Gastroesophageal sphincter (tissue), 4 donors: ENCODE results near the gene CNTN5. TPM values are rescaled to one million over a fixed set of nuclear protein-coding genes. Genes with fewer than 3 reads are reported as not detected.

Source experiments
- ATAC-seq: fragments of 150-250 bp; one replicate; pipeline ENCODE4 v1.9.1; 2016; ENCODE audit warnings: mild to moderate bottlenecking, moderate library complexity
- H3K27ac ChIP-seq, 4 donors: fragments of 200-600 bp; sonication (generic) in 3 of 4; 1 replicate in 3 of 4; 2 replicates in 1 of 4; pipeline ENCODE4 v1.5.1; 2016 to 2019
- H3K27me3 ChIP-seq: fragments of 200-600 bp; sonication (generic); one replicate; pipeline ENCODE4 v1.5.1; 2019
- H3K36me3 ChIP-seq, 2 donors: fragments of 200-600 bp; sonication (generic); one replicate each; pipeline ENCODE4 v1.5.1; 2019; ENCODE audit warnings: control low read depth in 1 of 2
- H3K4me1 ChIP-seq, 3 donors: fragments of 200-600 bp; sonication (generic); 1 replicate in 2 of 3; 2 replicates in 1 of 3; pipeline ENCODE4 v1.5.1; 2016 to 2019; ENCODE audit warnings: control low read depth in 2 of 3
- H3K4me3 ChIP-seq, 2 donors: fragments of 200-600 bp; sonication (generic); one replicate each; pipeline ENCODE4 v1.5.1; 2019; ENCODE audit warnings: mild to moderate bottlenecking in 1 of 2, moderate library complexity in 1 of 2
- H3K9me3 ChIP-seq, 3 donors: fragments of 200-600 bp; sonication (generic); one replicate each; pipeline ENCODE4 v1.5.1; 2017 to 2019; ENCODE audit warnings: control low read depth in 2 of 3
- CTCF ChIP-seq, 4 experiments: fragments of 200-600 bp in 2 of 4; fragments of 450-650 bp in 2 of 4; sonication (generic) in 1 of 4; IDR thresholded peaks; one replicate each; pipeline ENCODE4 v1.5.1; 2017 to 2019; ENCODE audit warnings: antibody characterized with exemption in 4 of 4, mild to moderate bottlenecking in 2 of 4, moderate library complexity in 2 of 4
- EP300 ChIP-seq: sonication (generic); formaldehyde crosslinking; IDR thresholded peaks from one replicate; pipeline ENCODE4 v1.6.1; 2017; ENCODE audit warnings: antibody characterized with exemption, mild to moderate bottlenecking
- POLR2A ChIP-seq, 2 donors: fragments of 450-650 bp; IDR thresholded peaks; one replicate each; pipeline ENCODE4 v1.6.1; 2017; ENCODE audit warnings: antibody characterized with exemption in 2 of 2, mild to moderate bottlenecking in 2 of 2, moderate library complexity in 1 of 2
- POLR2AphosphoS5 ChIP-seq: sonication (generic); formaldehyde crosslinking; IDR thresholded peaks from one replicate; pipeline ENCODE4 v1.6.1; 2017; ENCODE audit warnings: antibody characterized with exemption
- WGBS, 2 donors: methylation state at CpG; one replicate each; pipeline ENCODE4 v1.1.5; 2018; ENCODE audit warnings: low coverage in 1 of 2; 5-methylcytosine and 5-hydroxymethylcytosine counted together
- total RNA-seq, 4 donors: library from RNA; depleted of rRNA; stranded (reverse); fragments of >200 nt; gene quantifications; one replicate each; pipeline ENCODE4 v1.1.0, GENCODE V29; 2016

Gene CNTN5
- total RNA-seq, 4 donors from 2014 or later = 0.16 TPM; not detected in 3

DNA sequence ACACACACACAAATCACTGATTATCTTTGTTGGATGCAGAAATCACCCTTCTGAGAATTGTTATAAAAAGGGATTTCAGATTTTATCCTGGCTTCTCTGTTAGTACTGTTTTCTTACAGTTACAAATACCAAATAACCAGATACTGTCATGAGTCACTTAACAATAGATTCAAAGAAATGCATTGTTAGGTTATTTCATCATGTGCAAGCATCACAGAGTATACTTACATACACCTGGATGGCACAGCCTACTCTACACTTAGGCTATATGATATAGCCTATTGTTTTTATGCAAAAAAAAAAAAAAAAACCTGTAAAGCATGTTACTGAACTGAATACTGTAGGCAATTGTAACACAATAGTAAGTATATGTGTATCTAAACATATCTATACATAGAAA lies 1347.1 kb downstream of the CNTN5 start:
- H3K4me1 ChIP-seq = no peaks in the 10 kb centered on the region
- TF ChIP-seq CTCF (IDR thresholded peaks at IDR 0.05) (no peak), POLR2AphosphoS5 (no peak), POLR2A (IDR thresholded peaks at IDR 0.05) (no peak), EP300 (no peak)
- H3K9me3 ChIP-seq = peaks cover 0 to 28% (median 0%) of the 10 kb centered on the region in 3 donors
- no peak overlapping the region for H3K4me3 ChIP-seq
- no peaks in the 10 kb centered on the region for H3K36me3 ChIP-seq
- H3K27ac ChIP-seq = no peak overlapping the region
- no peaks in the 10 kb centered on the region for H3K27me3 ChIP-seq
- ATAC-seq = no peak

DNA sequence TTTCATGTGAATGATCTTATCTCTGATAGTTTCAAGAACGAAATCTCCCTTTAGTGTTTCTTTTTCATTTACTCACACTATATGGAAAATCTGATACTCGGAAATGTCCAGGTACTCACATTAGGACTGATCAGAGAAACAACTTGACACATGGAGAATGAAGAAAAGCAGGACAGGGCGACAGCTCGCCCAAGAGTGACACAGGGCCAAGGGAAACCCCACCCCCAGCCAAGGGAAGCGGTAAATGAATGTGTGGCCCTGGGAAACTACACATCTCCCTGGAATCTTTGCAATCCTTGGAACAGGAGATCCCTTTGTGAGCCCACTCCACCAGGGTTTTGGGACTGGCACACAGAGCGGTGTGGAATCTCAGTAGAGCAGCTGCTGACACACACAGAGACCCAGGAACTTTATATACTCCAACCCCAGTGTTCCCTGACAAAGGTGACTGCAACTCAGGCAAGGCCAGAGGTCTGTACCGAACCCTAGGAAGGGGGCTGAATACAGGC lies 1362.7 kb downstream of the CNTN5 start:
- H3K9me3 ChIP-seq = no peaks in the 10 kb centered on the region
- H3K27ac ChIP-seq = no peak overlapping the region
- WGBS, 2 donors = 57 to 83% methylated on average over 1 to 5 of the region's 7 CpGs
- no peak for TF ChIP-seq POLR2AphosphoS5
- no peak for TF ChIP-seq EP300
- no peak for TF ChIP-seq CTCF (IDR thresholded peaks at IDR 0.05)
- no peak for TF ChIP-seq POLR2A (IDR thresholded peaks at IDR 0.05)
- H3K36me3 ChIP-seq = no peaks in the 10 kb centered on the region
- H3K4me1 ChIP-seq = no peaks in the 10 kb centered on the region
- H3K4me3 ChIP-seq = no peak overlapping the region
- no peak for ATAC-seq
- H3K27me3 ChIP-seq = no peaks in the 10 kb centered on the region

GRCh38 chr11:100396266-100396665 lies 1375.5 kb downstream of the CNTN5 start:
- H3K4me1 ChIP-seq = no peaks in the 10 kb centered on the region
- WGBS, 2 donors = 50 to 67% methylated on average over 3 of the region's 3 CpGs
- no peak for TF ChIP-seq POLR2A (IDR thresholded peaks at IDR 0.05)
- no peak for TF ChIP-seq POLR2AphosphoS5

DNA sequence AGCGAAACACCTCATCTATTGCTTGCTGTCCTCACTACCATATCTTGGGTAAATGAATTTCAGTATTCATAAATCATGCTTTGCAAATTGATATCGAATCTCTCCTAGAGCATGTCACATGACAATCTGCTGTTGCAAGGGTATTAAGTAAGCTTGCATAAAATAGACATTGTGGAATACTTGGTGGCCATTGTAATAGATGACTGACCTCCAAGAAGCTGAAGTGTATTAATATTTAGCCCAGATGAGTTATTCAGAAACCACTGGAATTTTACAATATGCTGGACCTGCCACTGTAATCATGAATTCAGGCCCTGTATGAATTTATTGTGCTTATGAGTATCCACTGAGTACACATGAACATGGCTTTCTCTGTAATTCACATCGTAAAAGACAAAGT lies 1376.7 kb downstream of the CNTN5 start:
- H3K36me3 ChIP-seq = no peaks in the 10 kb centered on the region
- no peaks in the 10 kb centered on the region for H3K4me1 ChIP-seq
- H3K27me3 ChIP-seq = no peaks in the 10 kb centered on the region
- no peak overlapping the region for H3K4me3 ChIP-seq
- H3K9me3 ChIP-seq = peaks cover 0 to 5% (median 0%) of the 10 kb centered on the region in 3 donors
- no peak for ATAC-seq
- TF ChIP-seq CTCF (IDR thresholded peaks at IDR 0.05) = no peak
- no peak for TF ChIP-seq POLR2AphosphoS5
- no peak for TF ChIP-seq EP300
- no peak for TF ChIP-seq POLR2A (IDR thresholded peaks at IDR 0.05)
- WGBS, 2 donors = 88 to 89% methylated on average over 2 to 3 of the region's 3 CpGs
- H3K27ac ChIP-seq = no peak overlapping the region

More at GRCh38 chr11:100396266-100396665, 1375.5 kb downstream of the CNTN5 start:
- Histone ChIP-seq H3K9me3 (peaks cover 0 to 1% (median 0%) of the 10 kb centered on the region in 3 donors), H3K4me3 (no peak overlapping the region), H3K27me3 (no peaks in the 10 kb centered on the region), H3K27ac (no peak overlapping the region), H3K36me3 (no peaks in the 10 kb centered on the region)
- no peak for ATAC-seq

GRCh38 chr11:100403816-100404215 lies 1383.1 kb downstream of the CNTN5 start:
- Histone ChIP-seq H3K4me1 (no peaks in the 10 kb centered on the region), H3K36me3 (no peaks in the 10 kb centered on the region), H3K27ac (no peak overlapping the region), H3K4me3 (no peak overlapping the region), H3K27me3 (no peaks in the 10 kb centered on the region), H3K9me3 (peaks cover 0 to 17% (median 0%) of the 10 kb centered on the region in 3 donors)
- TF ChIP-seq EP300 = no peak
- TF ChIP-seq POLR2A (IDR thresholded peaks at IDR 0.05) = no peak
- TF ChIP-seq POLR2AphosphoS5 = no peak
- TF ChIP-seq CTCF (IDR thresholded peaks at IDR 0.05) = no peak
- 13 to 24% methylated on average over 2 of the region's 2 CpGs for WGBS, 2 donors
- ATAC-seq = no peak
